SK-N-SH (cell line): ENCODE data around the gene DAB1. TPM values are rescaled to one million over a fixed set of nuclear protein-coding genes. Genes with fewer than 3 reads are reported as not detected.

Experiments used
- CTCF ChIA-PET: fragments of 300-600, 350-600 bp; formaldehyde crosslinking; extraction: SDS; loops from one replicate; lab custom pipeline; 2021; lab: Yijun Ruan, JAX
- POLR2A ChIA-PET: fragments of 350-600 bp; sonication (Branson Sonifier 250); formaldehyde crosslinking; extraction: SDS; loops from one replicate; lab custom pipeline; 2020; ENCODE audit warnings: antibody characterized with exemption, inconsistent platforms; lab: Yijun Ruan, JAX
- DNase-seq: peaks from one replicate; pipeline ENCODE4 v3.0.0; 2012
- H2AFZ ChIP-seq: fragments of 200-600 bp; sonication (generic); 2 replicates; pipeline ENCODE4 v1.8.1; 2016; ENCODE audit warnings: antibody characterized with exemption, mild to moderate bottlenecking, low read depth
- H3F3A ChIP-seq: fragments of 200-600 bp; sonication (generic); replicated peaks from 2 replicates; pipeline ENCODE3; 2016; ENCODE audit warnings: antibody characterized with exemption, mild to moderate bottlenecking; ENCODE audit not compliant: insufficient read depth
- H3K27ac ChIP-seq, 2 experiments: fragments of 200-500 bp in 1 of 2; fragments of 200-600 bp in 1 of 2; sonication (Bioruptor generic) in 1 of 2; sonication (generic), shearing (Covaris generic) in 1 of 2; 2 replicates each; pipeline versions ENCODE4 v1.5.1 to v1.6.1; 2014 to 2016; ENCODE audit warnings: low read depth in 2 of 2, inconsistent platforms in 1 of 2, low read length in 1 of 2, mild to moderate bottlenecking in 1 of 2, mixed read lengths in 1 of 2
- H3K27me3 ChIP-seq: fragments of 200-600 bp; sonication (generic), shearing (Covaris generic); 2 replicates; pipeline ENCODE4 v1.6.1; 2016; ENCODE audit warnings: mixed run types; ENCODE audit not compliant: insufficient read depth
- H3K36me3 ChIP-seq, 2 experiments: fragments of 200-500 bp in 1 of 2; fragments of 200-600 bp in 1 of 2; sonication (Bioruptor generic) in 1 of 2; sonication (generic) in 1 of 2; replicated peaks in 1 of 2; 2 replicates each; pipeline versions ENCODE3 to v1.5.1; 2014 to 2016; ENCODE audit warnings: low read length in 1 of 2, mild to moderate bottlenecking in 1 of 2; ENCODE audit not compliant: insufficient read depth in 2 of 2, control insufficient read depth in 1 of 2
- H3K4me1 ChIP-seq, 2 experiments: fragments of 200-500 bp in 1 of 2; fragments of 200-600 bp in 1 of 2; sonication (Bioruptor generic) in 1 of 2; sonication (generic), shearing (Covaris generic) in 1 of 2; 2 replicates each; pipeline versions ENCODE4 v1.5.1 to v1.6.1; 2014 to 2016; ENCODE audit warnings: low read depth in 1 of 2, low read length in 1 of 2, mixed run types in 1 of 2; ENCODE audit not compliant: insufficient read depth in 2 of 2, control insufficient read depth in 1 of 2
- H3K4me2 ChIP-seq: fragments of 200-600 bp; sonication (generic), shearing (Covaris generic); 2 replicates; pipeline ENCODE4 v1.6.1; 2017; ENCODE audit warnings: mixed run types
- H3K4me3 ChIP-seq, 2 experiments: fragments of 200-500 bp in 1 of 2; fragments of 200-600 bp in 1 of 2; sonication (Bioruptor generic) in 1 of 2; sonication (generic), shearing (Covaris generic) in 1 of 2; 2 replicates each; pipeline versions ENCODE4 v1.5.1 to v1.8.1; 2014 to 2016; ENCODE audit warnings: low read depth in 2 of 2, inconsistent platforms in 1 of 2, low read length in 1 of 2, mild to moderate bottlenecking in 1 of 2, mixed read lengths in 1 of 2, moderate library complexity in 1 of 2
- H3K79me2 ChIP-seq: fragments of 200-600 bp; sonication (generic); 2 replicates; pipeline ENCODE4 v1.8.1; 2017; ENCODE audit warnings: mild to moderate bottlenecking; ENCODE audit not compliant: insufficient read depth
- H3K9ac ChIP-seq: fragments of 200-600 bp; sonication (generic); 2 replicates; pipeline ENCODE4 v1.6.1; 2017; ENCODE audit warnings: mixed run types
- H3K9me2 ChIP-seq: fragments of 200-600 bp; sonication (generic); 2 replicates; pipeline ENCODE4 v1.6.1; 2017; ENCODE audit warnings: mixed run types
- H3K9me3 ChIP-seq: fragments of 200-600 bp; sonication (generic); 2 replicates; pipeline ENCODE4 v1.6.1; 2017; ENCODE audit warnings: mixed run types, mild to moderate bottlenecking, moderate library complexity
- H4K20me1 ChIP-seq: fragments of 200-600 bp; sonication (generic); 2 replicates; pipeline ENCODE4 v1.6.1; 2017; ENCODE audit warnings: mild to moderate bottlenecking, mixed run types; ENCODE audit not compliant: insufficient read depth
- CHD2 ChIP-seq: fragments of 150-350 bp; IDR thresholded peaks from 2 replicates; pipeline ENCODE4 v1.6.1; 2018; ENCODE audit warnings: low read length; ENCODE audit not compliant: partially characterized antibody
- CTCF ChIP-seq: fragments of 200-600 bp; sonication (generic); IDR thresholded peaks from 2 replicates; pipeline ENCODE4 v1.6.1; 2017; ENCODE audit warnings: antibody characterized with exemption, mild to moderate bottlenecking, moderate library complexity
- ELF1 ChIP-seq: IDR thresholded peaks from 2 replicates; pipeline ENCODE4 v1.4.0; 2012
- EP300 ChIP-seq, 2 experiments: IDR thresholded peaks; 2 replicates each; pipeline versions ENCODE4 v1.4.0 to v1.6.1; 2012; ENCODE audit warnings: borderline replicate concordance in 1 of 2, low read depth in 1 of 2, low read length in 1 of 2
- EZH2phosphoT487 ChIP-seq: fragments of 200-600 bp; sonication (generic); IDR thresholded peaks from 2 replicates; pipeline ENCODE4 v1.6.1; 2017; ENCODE audit warnings: low read depth, mixed run types, mild to moderate bottlenecking, antibody characterized with exemption, moderate library complexity, borderline replicate concordance
- FOSL2 ChIP-seq: IDR thresholded peaks from 2 replicates; pipeline ENCODE4 v1.4.0; 2012; ENCODE audit warnings: low read depth, mild to moderate bottlenecking, moderate library complexity, borderline replicate concordance
- GATA2 ChIP-seq: sonication (generic); formaldehyde crosslinking; IDR thresholded peaks from 2 replicates; pipeline ENCODE4 v1.5.0; 2020; ENCODE audit warnings: mild to moderate bottlenecking, missing genetic modification reagents
- IRF3 ChIP-seq: fragments of 150-350 bp; IDR thresholded peaks from 2 replicates; pipeline ENCODE4 v1.6.1; 2016; ENCODE audit warnings: mild to moderate bottlenecking, low read depth, low read length
- MXI1 ChIP-seq: IDR thresholded peaks from 2 replicates; pipeline ENCODE4 v1.6.1; 2012; ENCODE audit warnings: mild to moderate bottlenecking, low read depth, low read length, improper control_type of control experiment
- PBX3 ChIP-seq: IDR thresholded peaks from 2 replicates; pipeline ENCODE4; 2012
- POLR2AphosphoS5 ChIP-seq: IDR thresholded peaks from 2 replicates; pipeline ENCODE4 v1.6.1; 2012; ENCODE audit warnings: low read depth, low read length
- RAD21 ChIP-seq: IDR thresholded peaks from 2 replicates; pipeline ENCODE4 v1.6.1; 2012; ENCODE audit warnings: mild to moderate bottlenecking, low read length
- RCOR1 ChIP-seq: fragments of 150-350 bp; IDR thresholded peaks from 2 replicates; pipeline ENCODE4 v1.6.1; 2017; ENCODE audit warnings: antibody characterized with exemption, low read length
- SIN3A ChIP-seq: IDR thresholded peaks from 2 replicates; pipeline ENCODE4 v1.6.1; 2012; ENCODE audit warnings: low read depth, mild to moderate bottlenecking, low read length, moderate library complexity, borderline replicate concordance
- TAF1 ChIP-seq: IDR thresholded peaks from 2 replicates; pipeline ENCODE4 v1.6.1; 2012; ENCODE audit warnings: low read depth, mild to moderate bottlenecking, low read length, moderate library complexity, borderline replicate concordance
- TCF12 ChIP-seq: IDR thresholded peaks from 2 replicates; pipeline ENCODE4 v1.4.0; 2012
- TEAD4 ChIP-seq: IDR thresholded peaks from 2 replicates; pipeline ENCODE4 v1.4.0; 2012; ENCODE audit warnings: mild to moderate bottlenecking, borderline replicate concordance; ENCODE audit not compliant: insufficient read depth
- USF1 ChIP-seq: IDR thresholded peaks from 2 replicates; pipeline ENCODE4 v1.4.0; 2012; ENCODE audit warnings: low read depth, borderline replicate concordance
- USF2 ChIP-seq: fragments of 150-350 bp; IDR thresholded peaks from 2 replicates; pipeline ENCODE4 v1.6.1; 2017; ENCODE audit warnings: antibody characterized with exemption, low read length, low read depth, borderline replicate concordance
- YY1 ChIP-seq: IDR thresholded peaks from 2 replicates; pipeline ENCODE4 v1.4.0; 2012; ENCODE audit warnings: low read depth, mild to moderate bottlenecking
- WGBS: methylation state at CpG from one replicate; pipeline ENCODE4 v1.1.6; 2017; ENCODE audit warnings: low lambda C conversion rate; 5-methylcytosine and 5-hydroxymethylcytosine counted together
- polyA plus RNA-seq, 3 experiments: library from polyadenylated mRNA; depleted of rRNA; stranded (reverse); fragments of >200 nt; gene quantifications; 2 replicates each; pipeline ENCODE4 v1.2.3, GENCODE V29; 2012

Gene DAB1
- polyA plus RNA-seq, 1 of the 3 experiments (the other 2 are of a cell fraction), result 2.9 TPM

GRCh38 chr1:57017717-57018116 lies 406.1 kb downstream of the DAB1 start:
- CTCF ChIA-PET, result no interaction called here
- no peak for DNase-seq

GRCh38 chr1:57017200-57017599 lies 406.7 kb downstream of the DAB1 start:
- Histone ChIP-seq H3K4me1 (peaks cover 0 to 5% of the 10 kb centered on the region in 2 experiments; a peak in 2 of 4 replicates), H3K4me2 (no peak overlapping the region), H3K27ac (no peak overlapping the region), H3K9ac (no peak overlapping the region), H3F3A (no peaks in the 10 kb centered on the region), H2AFZ (no peak overlapping the region), H4K20me1 (no peaks in the 10 kb centered on the region), H3K9me3 (no peaks in the 10 kb centered on the region), H3K79me2 (no peaks in the 10 kb centered on the region)
- WGBS, result 70% methylated on average over 4 of the region's 6 CpGs
- POLR2A ChIA-PET, result no interaction called here
- no peak for TF ChIP-seq FOSL2
- TF ChIP-seq GATA2, result no peak
- no peak for TF ChIP-seq ELF1
- TF ChIP-seq TCF12, result no peak
- no peak for TF ChIP-seq MXI1
- TF ChIP-seq YY1, result no peak
- TF ChIP-seq USF2, result no peak
- TF ChIP-seq IRF3, result no peak
- no peak for TF ChIP-seq SIN3A
- TF ChIP-seq EP300 (IDR thresholded peaks at IDR 0.05; ENCODE audit: borderline replicate concordance in 1 of 2, low read depth in 1 of 2, low read length in 1 of 2), result no peak
- no peak for TF ChIP-seq CHD2
- TF ChIP-seq RCOR1, result no peak
- TF ChIP-seq EZH2phosphoT487, result no peak
- TF ChIP-seq TAF1, result no peak
- TF ChIP-seq TEAD4, result no peak
- TF ChIP-seq PBX3, result no peak
- TF ChIP-seq POLR2AphosphoS5, result no peak
- no peak for TF ChIP-seq USF1
- TF ChIP-seq, all 33 proteins: peak for 0
- H3K9me2 ChIP-seq, result no peaks in the 10 kb centered on the region
- no peak for DNase-seq
- no peaks in the 10 kb centered on the region for H3K27me3 ChIP-seq
- no peaks in the 10 kb centered on the region for H3K36me3 ChIP-seq
- H3K4me3 ChIP-seq, result no peak overlapping the region
- CTCF ChIA-PET, result no interaction called here

More at GRCh38 chr1:57017717-57018116, 406.1 kb downstream of the DAB1 start:
- H3K4me1 ChIP-seq, result peaks cover 0 to 5% of the 10 kb centered on the region in 2 experiments; a peak in 2 of 4 replicates
- no peak overlapping the region for H3K27ac ChIP-seq
- no peaks in the 10 kb centered on the region for H3K36me3 ChIP-seq
- no peaks in the 10 kb centered on the region for H3K27me3 ChIP-seq
- POLR2A ChIA-PET, result no interaction called here
- no peaks in the 10 kb centered on the region for H3F3A ChIP-seq
- no peaks in the 10 kb centered on the region for H3K9me2 ChIP-seq
- H2AFZ ChIP-seq, result no peak overlapping the region
- no peaks in the 10 kb centered on the region for H4K20me1 ChIP-seq
- no peak overlapping the region for H3K4me2 ChIP-seq
- no peak overlapping the region for H3K9ac ChIP-seq
- H3K79me2 ChIP-seq, result no peaks in the 10 kb centered on the region
- no peak overlapping the region; a peak in 1 of 4 replicates for H3K4me3 ChIP-seq
- 84% methylated on average over 7 of the region's 7 CpGs for WGBS
- TF ChIP-seq GATA2 (no peak), CTCF (peak; percentile 51), RAD21 (peak; percentile 29; the same call in 1 of the 2 replicates)
- H3K9me3 ChIP-seq, result no peaks in the 10 kb centered on the region
